Activated T-cell treated with anti-CD3 and anti-CD28 coated beads for 48 hours (primary cell): ENCODE measurements around the gene RBM10.
"Not testable (repeated sequence)": the region's sequence is repeated elsewhere in the genome, so short reads cannot be mapped to it uniquely, and the experiment has no call there.

Experiments
- DNase-seq: peaks from one replicate; pipeline ENCODE4 v3.0.0-alpha.2; 2020; ENCODE audit warnings: low read depth

Gene RBM10, protein sequence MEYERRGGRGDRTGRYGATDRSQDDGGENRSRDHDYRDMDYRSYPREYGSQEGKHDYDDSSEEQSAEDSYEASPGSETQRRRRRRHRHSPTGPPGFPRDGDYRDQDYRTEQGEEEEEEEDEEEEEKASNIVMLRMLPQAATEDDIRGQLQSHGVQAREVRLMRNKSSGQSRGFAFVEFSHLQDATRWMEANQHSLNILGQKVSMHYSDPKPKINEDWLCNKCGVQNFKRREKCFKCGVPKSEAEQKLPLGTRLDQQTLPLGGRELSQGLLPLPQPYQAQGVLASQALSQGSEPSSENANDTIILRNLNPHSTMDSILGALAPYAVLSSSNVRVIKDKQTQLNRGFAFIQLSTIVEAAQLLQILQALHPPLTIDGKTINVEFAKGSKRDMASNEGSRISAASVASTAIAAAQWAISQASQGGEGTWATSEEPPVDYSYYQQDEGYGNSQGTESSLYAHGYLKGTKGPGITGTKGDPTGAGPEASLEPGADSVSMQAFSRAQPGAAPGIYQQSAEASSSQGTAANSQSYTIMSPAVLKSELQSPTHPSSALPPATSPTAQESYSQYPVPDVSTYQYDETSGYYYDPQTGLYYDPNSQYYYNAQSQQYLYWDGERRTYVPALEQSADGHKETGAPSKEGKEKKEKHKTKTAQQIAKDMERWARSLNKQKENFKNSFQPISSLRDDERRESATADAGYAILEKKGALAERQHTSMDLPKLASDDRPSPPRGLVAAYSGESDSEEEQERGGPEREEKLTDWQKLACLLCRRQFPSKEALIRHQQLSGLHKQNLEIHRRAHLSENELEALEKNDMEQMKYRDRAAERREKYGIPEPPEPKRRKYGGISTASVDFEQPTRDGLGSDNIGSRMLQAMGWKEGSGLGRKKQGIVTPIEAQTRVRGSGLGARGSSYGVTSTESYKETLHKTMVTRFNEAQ

GRCh38 chrX:47144626-47145394 is at the start of gene RBM10, which contains the start of gene NDUFB11:
TSS of gene RBM10 (plus strand) at chrX:47145221. CDS start at chrX:47147482, 2,261 bp downstream.
TSS of gene NDUFB11 (minus strand) at chrX:47144702. CDS start at chrX:47144679, 23 bp downstream.
- DNase-seq = peak; percentile 84

GRCh38 chrX:47097018-47097417 is 48.0 kb upstream of the RBM10 start:
- DNase-seq = no peak

DNA sequence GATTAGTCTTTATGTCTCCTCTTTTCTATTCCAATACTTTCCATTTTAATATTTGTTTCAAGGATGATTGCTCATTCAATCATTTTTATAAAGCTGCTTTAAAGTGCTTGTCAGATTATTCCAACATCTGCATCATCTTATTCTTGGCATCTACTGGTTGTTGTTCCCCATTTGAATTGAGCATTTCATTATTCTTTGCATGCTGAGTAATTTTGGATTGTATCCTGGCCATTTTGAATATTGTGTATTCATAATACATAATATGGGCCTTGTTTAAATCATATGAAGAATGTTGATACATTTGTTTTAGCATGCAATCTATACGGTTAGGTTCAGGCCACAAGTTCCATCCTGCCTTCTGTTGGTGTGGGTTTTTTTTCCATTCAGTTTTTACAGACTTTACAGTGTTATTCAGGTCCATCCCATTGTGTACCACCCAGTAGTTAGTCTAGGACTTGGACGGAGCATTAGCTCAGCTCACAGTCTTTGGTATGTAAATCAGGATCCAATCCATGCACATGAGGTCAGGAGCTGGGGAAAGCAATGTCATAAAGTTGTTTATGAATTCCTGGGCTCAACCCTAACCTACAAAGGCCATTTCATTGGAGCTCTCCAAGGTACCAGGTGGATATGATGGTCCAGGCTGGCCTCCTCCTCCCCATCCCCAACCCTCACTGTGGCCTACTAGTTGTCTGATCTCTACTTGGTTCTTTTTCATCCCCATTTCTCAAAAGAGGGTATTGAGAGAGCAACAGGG is 46.5 kb upstream of the RBM10 start:
- no peak for DNase-seq

DNA sequence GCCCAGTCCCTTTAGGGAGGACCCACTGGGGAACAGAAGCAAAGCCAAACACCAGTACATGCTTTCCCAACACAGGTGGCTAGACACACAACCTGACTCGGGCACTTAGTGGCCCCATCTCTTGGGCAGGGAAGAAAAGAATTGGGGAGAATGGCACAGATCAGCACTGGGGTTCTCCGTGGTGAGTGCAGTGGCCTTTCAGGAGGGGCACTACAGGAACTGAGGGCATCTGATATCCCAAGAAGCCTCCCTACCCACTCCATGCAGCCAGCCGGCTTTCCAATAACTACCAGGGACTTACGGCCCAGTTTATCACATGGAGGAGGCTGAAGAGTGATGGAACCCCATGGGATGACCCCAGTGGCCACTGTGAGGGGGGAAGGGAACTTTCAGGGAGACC is 43.8 kb upstream of the RBM10 start:
- DNase-seq = no peak

DNA sequence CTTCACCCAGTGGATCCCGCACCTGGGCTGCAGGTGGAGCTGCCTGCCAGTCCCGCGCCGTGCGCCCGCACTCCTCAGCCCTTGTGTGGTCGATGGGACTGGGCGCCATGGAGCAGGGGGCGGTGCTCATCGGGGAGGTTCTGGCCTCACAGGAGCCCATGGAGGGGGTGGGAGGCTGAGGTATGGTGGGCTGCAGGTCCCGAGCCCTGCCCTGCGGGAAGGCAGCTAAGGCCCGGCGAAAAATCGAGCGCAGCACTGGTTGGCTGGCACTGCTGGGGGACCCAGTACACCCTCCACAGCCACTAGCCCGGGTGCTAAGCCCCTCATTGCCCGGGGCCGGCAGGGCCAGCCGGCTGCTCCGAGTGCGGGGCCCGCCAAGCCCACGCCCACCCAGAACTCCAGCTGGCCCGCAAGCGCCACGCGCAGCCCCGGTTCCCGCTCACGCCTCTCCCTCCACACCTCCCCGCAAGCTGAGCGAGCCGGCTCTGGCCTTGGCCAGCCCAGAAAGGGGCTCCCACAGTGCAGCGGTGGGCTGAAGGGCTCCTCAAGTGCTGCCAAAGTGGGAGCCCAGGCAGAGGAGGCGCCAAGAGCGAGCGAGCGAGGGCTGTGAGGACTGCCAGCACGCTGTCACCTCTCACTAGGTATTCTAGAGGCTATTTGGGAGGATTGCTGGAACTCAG is 33.9 kb upstream of the RBM10 start:
- not testable (repeated sequence) for DNase-seq

GRCh38 chrX:47112316-47112954 is 32.6 kb upstream of the RBM10 start:
- DNase-seq = no peak

DNA sequence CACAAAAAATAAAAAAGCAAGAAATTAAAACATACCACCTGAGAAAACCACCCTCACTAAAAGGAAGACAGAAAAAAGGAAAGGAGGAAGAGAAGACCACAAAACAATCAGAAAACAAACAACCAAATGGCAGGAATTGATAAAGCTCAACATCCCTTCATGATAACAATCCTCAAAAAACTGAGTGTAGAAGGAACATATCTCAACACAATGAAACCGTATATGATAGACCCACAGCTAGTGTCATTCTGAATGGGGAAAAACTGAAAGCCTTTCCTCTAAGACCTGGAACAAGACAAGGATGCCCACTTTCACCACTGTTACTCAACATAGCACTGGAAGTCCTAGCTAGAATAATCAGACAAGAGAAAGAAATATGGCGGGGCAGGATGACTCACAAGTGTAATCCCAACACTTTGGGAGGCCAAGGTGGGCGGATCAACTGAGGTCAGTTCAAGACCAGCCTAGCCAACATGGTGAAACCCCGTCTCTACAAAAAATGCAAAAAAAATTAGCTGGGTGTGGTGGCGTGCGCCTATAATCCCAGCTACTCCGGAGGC is 28.4 kb upstream of the RBM10 start:
- DNase-seq = not testable (repeated sequence)

- not testable (repeated sequence) for DNase-seq
Measured at GRCh38 chrX:47124466-47124865, 20.6 kb upstream of the RBM10 start.

GRCh38 chrX:47129157-47129898 is 15.7 kb upstream of the RBM10 start:
- peak; percentile 80 for DNase-seq

DNA sequence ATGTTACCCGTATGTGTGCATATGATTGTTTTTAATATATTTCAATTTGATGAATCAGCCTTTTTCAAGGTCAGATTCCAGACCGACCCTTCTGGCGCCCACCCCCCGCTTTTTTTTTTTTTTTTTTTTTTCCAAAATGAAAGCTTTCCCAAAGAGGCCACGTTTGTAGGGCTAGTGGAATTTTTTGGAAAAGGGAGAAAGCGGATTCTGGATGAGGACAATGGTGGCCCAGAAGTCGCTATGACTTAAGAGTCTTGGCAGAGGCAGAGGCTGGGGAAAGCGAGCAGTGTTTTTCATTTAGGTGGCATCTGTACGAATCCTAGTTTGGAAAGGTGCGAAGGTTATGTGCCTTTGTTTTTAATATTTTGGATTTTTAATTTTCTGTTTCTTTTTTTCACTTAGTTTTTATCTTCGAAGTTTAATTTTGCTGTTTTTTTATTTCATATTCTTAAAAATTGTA is 15.1 kb upstream of the RBM10 start:
- no peak for DNase-seq

DNA sequence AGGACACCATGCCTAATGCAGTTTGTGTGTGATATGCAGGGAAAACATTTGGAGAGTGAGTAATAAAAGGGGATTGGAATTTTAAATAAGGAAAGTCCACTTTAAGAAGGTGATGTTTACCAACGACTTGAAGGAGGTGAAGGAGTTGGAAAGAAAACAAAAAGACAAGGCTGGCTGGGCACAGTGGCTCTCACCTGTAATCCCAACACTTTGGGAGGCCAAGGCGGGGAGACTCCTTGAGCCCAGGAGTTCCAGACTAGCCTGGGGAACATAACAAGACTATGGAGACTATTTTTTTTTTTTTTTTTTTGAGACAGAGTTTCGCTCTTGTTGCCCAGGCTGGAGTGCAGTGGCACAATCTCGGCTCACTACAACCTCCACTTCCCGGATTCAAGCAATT is 11.5 kb upstream of the RBM10 start:
- no peak for DNase-seq

- DNase-seq = not testable (repeated sequence)
Measured at GRCh38 chrX:47135650-47136049, 9.4 kb upstream of the RBM10 start.

- DNase-seq = no peak
Measured at GRCh38 chrX:47138171-47138570, 6.8 kb upstream of the RBM10 start.

GRCh38 chrX:47143894-47144625 is 961 bp upstream of the RBM10 start:
- DNase-seq = no peak

GRCh38 chrX:47145395-47146120 is 537 bp downstream of the RBM10 start:
- no peak for DNase-seq

GRCh38 chrX:47146121-47146935 is 1.3 kb downstream of the RBM10 start:
- no peak for DNase-seq
